SU-DHL-6 (cell line): ENCODE data around the gene NSA2.

Experiments
- H2AFZ ChIP-seq: fragments of 200-600 bp; sonication (generic); 2 replicates; pipeline ENCODE4 v1.6.1; 2014; ENCODE audit warnings: low read depth, mild to moderate bottlenecking, moderate library complexity, mixed read lengths, antibody characterized with exemption, low read length; ENCODE audit not compliant: severe bottlenecking
- H3F3A ChIP-seq: fragments of 200-600 bp; shearing (Covaris generic); 2 replicates; pipeline ENCODE4 v1.6.0; 2016; ENCODE audit warnings: antibody characterized with exemption, mild to moderate bottlenecking; ENCODE audit not compliant: insufficient read depth
- H3K27ac ChIP-seq: fragments of 200-600 bp; sonication (generic); 2 replicates; pipeline ENCODE4 v1.5.1; 2016; ENCODE audit warnings: low read depth, mild to moderate bottlenecking, low read length, moderate library complexity, mixed read lengths
- H3K27me3 ChIP-seq: fragments of 200-600 bp; sonication (generic), shearing (Covaris generic); 2 replicates; pipeline ENCODE4 v1.6.0; 2014; ENCODE audit warnings: mild to moderate bottlenecking, low read length
- H3K36me3 ChIP-seq: fragments of 200-600 bp; sonication (generic); 2 replicates; pipeline ENCODE4 v1.6.1; 2014; ENCODE audit warnings: mild to moderate bottlenecking, low read length, mixed read lengths
- H3K4me2 ChIP-seq: fragments of 300-600, 200-600 bp; shearing (Covaris generic), sonication (generic); 2 replicates; pipeline ENCODE4 v1.6.0; 2014; ENCODE audit warnings: low read length, low read depth, mild to moderate bottlenecking; ENCODE audit not compliant: poor library complexity, severe bottlenecking
- H3K4me3 ChIP-seq: fragments of 200-600 bp; sonication (generic); 2 replicates; pipeline ENCODE4 v1.5.1; 2014; ENCODE audit warnings: antibody characterized with exemption, low read length, mild to moderate bottlenecking, mixed read lengths; ENCODE audit not compliant: insufficient read depth, poor library complexity, severe bottlenecking
- H3K79me2 ChIP-seq: fragments of 200-600 bp; sonication (generic); 2 replicates; pipeline ENCODE4 v1.6.1; 2014; ENCODE audit warnings: mild to moderate bottlenecking, low read length, moderate library complexity; ENCODE audit not compliant: insufficient read depth
- H3K9ac ChIP-seq: fragments of 200-600 bp; sonication (generic); 2 replicates; pipeline ENCODE4 v1.7.0; 2014; ENCODE audit warnings: mild to moderate bottlenecking, low read length
- H3K9me2 ChIP-seq: fragments of 200-600 bp; sonication (generic); replicated peaks from 2 replicates; pipeline ENCODE4 v1.6.1; 2014; ENCODE audit warnings: low read length; ENCODE audit not compliant: insufficient read depth
- H3K9me3 ChIP-seq: fragments of 200-600 bp; sonication (generic); 2 replicates; pipeline ENCODE4 v1.6.1; 2014; ENCODE audit warnings: low read length, mixed read lengths; ENCODE audit not compliant: insufficient read depth
- H4K20me1 ChIP-seq: fragments of 200-600 bp; sonication (generic); 2 replicates; pipeline ENCODE4 v1.6.1; 2014; ENCODE audit warnings: low read depth, mild to moderate bottlenecking, antibody characterized with exemption, low read length, moderate library complexity, mixed read lengths
- EZH2phosphoT487 ChIP-seq: fragments of 200-600 bp; sonication (generic), shearing (Covaris generic); conservative IDR thresholded peaks from 2 replicates; pipeline ENCODE4 v1.6.1; 2018; ENCODE audit warnings: mild to moderate bottlenecking, antibody characterized with exemption, low read length, moderate library complexity, mixed read lengths
- TF ChIP-seq, protein P1 (sequence below): fragments of 200-600 bp; sonication (generic); IDR thresholded peaks from one replicate; pipeline ENCODE4 v1.5.1; 2017; ENCODE audit warnings: antibody characterized with exemption, mild to moderate bottlenecking, low read length, moderate library complexity; ENCODE audit not compliant: insufficient read depth, poor library complexity, severe bottlenecking

Gene NSA2

DNA sequence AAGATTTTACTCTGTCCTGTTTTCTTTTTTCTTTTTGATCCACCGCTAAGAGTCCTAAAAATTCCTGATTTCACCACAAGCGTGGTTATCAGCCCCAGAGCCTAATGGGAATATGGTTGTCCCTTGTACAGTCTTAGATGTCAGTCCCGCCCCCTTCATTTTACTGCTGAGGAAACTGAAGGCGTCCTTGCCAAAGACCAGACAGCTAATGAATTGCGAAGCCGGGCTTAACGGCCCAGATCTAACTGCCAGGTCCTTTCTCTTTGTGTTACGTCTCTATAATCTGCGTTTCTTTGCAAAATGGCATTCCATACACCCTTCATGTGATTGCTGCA, 497 bp downstream of the NSA2 start:
- Histone ChIP-seq H3K4me3 (peak overlapping the region; percentile 96), H3K36me3 (peaks cover 30% of the 10 kb centered on the region), H3K79me2 (peaks cover 43% of the 10 kb centered on the region), H3K9ac (peak overlapping the region; percentile 80), H3K9me3 (no peaks in the 10 kb centered on the region), H3K27ac (peak overlapping the region; percentile 55; the same call in 1 of the 2 replicates), H3K4me2 (peak overlapping the region; percentile 77), H3F3A (no peaks in the 10 kb centered on the region), H4K20me1 (peaks cover 5% of the 10 kb centered on the region; the same call in 1 of the 2 replicates), H3K9me2 (no peaks in the 10 kb centered on the region), H3K27me3 (no peaks in the 10 kb centered on the region), H2AFZ (peak overlapping the region; percentile 90)
- TF ChIP-seq, protein P1, sequence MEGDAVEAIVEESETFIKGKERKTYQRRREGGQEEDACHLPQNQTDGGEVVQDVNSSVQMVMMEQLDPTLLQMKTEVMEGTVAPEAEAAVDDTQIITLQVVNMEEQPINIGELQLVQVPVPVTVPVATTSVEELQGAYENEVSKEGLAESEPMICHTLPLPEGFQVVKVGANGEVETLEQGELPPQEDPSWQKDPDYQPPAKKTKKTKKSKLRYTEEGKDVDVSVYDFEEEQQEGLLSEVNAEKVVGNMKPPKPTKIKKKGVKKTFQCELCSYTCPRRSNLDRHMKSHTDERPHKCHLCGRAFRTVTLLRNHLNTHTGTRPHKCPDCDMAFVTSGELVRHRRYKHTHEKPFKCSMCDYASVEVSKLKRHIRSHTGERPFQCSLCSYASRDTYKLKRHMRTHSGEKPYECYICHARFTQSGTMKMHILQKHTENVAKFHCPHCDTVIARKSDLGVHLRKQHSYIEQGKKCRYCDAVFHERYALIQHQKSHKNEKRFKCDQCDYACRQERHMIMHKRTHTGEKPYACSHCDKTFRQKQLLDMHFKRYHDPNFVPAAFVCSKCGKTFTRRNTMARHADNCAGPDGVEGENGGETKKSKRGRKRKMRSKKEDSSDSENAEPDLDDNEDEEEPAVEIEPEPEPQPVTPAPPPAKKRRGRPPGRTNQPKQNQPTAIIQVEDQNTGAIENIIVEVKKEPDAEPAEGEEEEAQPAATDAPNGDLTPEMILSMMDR = no peak
- TF ChIP-seq EZH2phosphoT487 = no peak

DNA sequence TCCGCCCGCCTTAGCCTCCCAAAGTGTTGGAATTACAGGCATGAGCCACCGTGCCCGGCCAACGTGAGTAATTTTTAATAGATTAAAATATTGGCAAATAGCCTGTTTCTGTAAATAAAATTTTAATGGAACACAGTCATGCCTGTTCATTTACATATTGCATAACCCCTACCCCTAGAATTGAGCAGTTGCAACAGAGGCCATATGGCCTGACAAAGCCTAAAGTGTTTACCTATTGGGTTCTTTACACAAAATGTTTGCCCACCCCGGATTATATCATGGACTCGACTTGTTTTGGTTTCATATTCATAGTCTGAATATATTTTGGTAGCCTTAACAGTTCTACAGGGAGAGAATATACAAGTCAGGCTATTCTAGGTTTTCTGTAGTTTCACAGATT, 5.3 kb downstream of the NSA2 start:
- peaks cover 5% of the 10 kb centered on the region; the same call in 1 of the 2 replicates for H4K20me1 ChIP-seq
- peaks cover 3% of the 10 kb centered on the region; the same call in 1 of the 2 replicates for H3F3A ChIP-seq
- H3K9me2 ChIP-seq = no peaks in the 10 kb centered on the region
- H3K27ac ChIP-seq = no peak overlapping the region
- no peak overlapping the region for H2AFZ ChIP-seq
- no peaks in the 10 kb centered on the region for H3K9me3 ChIP-seq
- peaks cover 14% of the 10 kb centered on the region for H3K79me2 ChIP-seq
- TF ChIP-seq EZH2phosphoT487 = no peak
- TF ChIP-seq, protein P1 = no peak
- H3K4me3 ChIP-seq = no peak overlapping the region
- H3K36me3 ChIP-seq = peaks cover 47% of the 10 kb centered on the region
- H3K9ac ChIP-seq = no peak overlapping the region
- no peak overlapping the region for H3K4me2 ChIP-seq
- no peaks in the 10 kb centered on the region for H3K27me3 ChIP-seq

DNA sequence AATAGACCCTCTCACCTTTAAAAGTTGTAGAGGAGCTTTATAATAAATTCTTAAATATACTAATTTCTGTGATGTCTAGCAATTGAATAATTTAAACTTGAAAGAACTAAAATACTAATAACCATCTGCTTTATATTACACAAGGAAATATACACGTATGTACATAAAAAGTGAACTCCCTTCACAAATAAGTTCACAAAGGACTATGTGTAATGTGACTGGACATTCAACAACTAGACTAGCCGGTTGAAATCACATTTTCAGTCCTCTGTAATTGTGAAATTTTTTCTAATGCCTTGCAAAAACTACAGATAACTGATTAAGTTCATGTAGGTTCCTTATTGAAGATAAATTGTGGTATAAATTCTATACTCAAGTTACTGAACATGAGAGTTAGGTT, 11.6 kb downstream of the NSA2 start:
- Histone ChIP-seq H3K4me2 (no peak overlapping the region), H3F3A (peaks cover 10% of the 10 kb centered on the region; the same call in 1 of the 2 replicates), H3K27ac (no peak overlapping the region), H2AFZ (no peak overlapping the region), H3K27me3 (no peaks in the 10 kb centered on the region), H3K36me3 (peaks cover 29% of the 10 kb centered on the region), H3K79me2 (no peaks in the 10 kb centered on the region), H3K9me3 (no peaks in the 10 kb centered on the region), H3K4me3 (no peak overlapping the region), H4K20me1 (0 out of 2 replicates have a peak, but pooled peaks cover 3% of the 10 kb centered on the region), H3K9me2 (no peaks in the 10 kb centered on the region), H3K9ac (no peak overlapping the region)
- TF ChIP-seq, protein P1 = no peak
- no peak for TF ChIP-seq EZH2phosphoT487
